CD8-positive, alpha-beta memory T cell (primary cell): Measurements from ENCODE around the gene NFATC3. TPM values are rescaled to one million over a fixed set of nuclear protein-coding genes. Genes with fewer than 3 reads are reported as not detected.

Source experiments
- CTCF ChIA-PET: fragments of 350-600 bp; sonication (Branson Sonifier 250); formaldehyde crosslinking; loops from one replicate; lab custom pipeline; 2021; ENCODE audit warnings: antibody characterized with exemption; lab: Charles Lee
- POLR2A ChIA-PET: fragments of 350-600 bp; sonication (Branson Sonifier 250); formaldehyde crosslinking; loops from one replicate; lab custom pipeline; 2021; ENCODE audit warnings: antibody characterized with exemption; lab: Charles Lee
- DNase-seq, 5 donors: peaks; one replicate each; pipeline versions ENCODE4 v3.0.0 to v3.0.0-alpha.2; 2020 to 2022; ENCODE audit warnings: mixed read lengths in 1 of 5
- H3K27ac ChIP-seq: one replicate; pipeline ENCODE4 v1.7.0; 2013; ENCODE audit warnings: low read depth, mild to moderate bottlenecking, low read length, moderate library complexity
- H3K27me3 ChIP-seq: 2 replicates; pipeline ENCODE4 v1.7.0; 2013; ENCODE audit warnings: low read length, mild to moderate bottlenecking; ENCODE audit not compliant: insufficient read depth, poor library complexity, severe bottlenecking
- H3K36me3 ChIP-seq: 2 replicates; pipeline ENCODE4 v1.7.0; 2013; ENCODE audit warnings: mild to moderate bottlenecking, low read length, moderate library complexity; ENCODE audit not compliant: insufficient read depth
- H3K4me1 ChIP-seq: 2 replicates; pipeline ENCODE4 v1.7.0; 2013; ENCODE audit warnings: mild to moderate bottlenecking, low read length, moderate library complexity; ENCODE audit not compliant: insufficient read depth
- H3K4me3 ChIP-seq: 2 replicates; pipeline ENCODE4 v1.7.0; 2013; ENCODE audit warnings: mild to moderate bottlenecking, low read length
- H3K9me3 ChIP-seq: 2 replicates; pipeline ENCODE4 v1.7.0; 2013; ENCODE audit warnings: mild to moderate bottlenecking, low read length
- H3K27ac Mint-ChIP-seq, 8 donors: one replicate each; pipeline ENCODE4 v1.8.0; 2020 to 2021; ENCODE audit warnings: mixed read lengths in 8 of 8, mild to moderate bottlenecking in 6 of 8, inconsistent platforms in 3 of 8, moderate library complexity in 3 of 8
- H3K27me3 Mint-ChIP-seq, 2 donors: one replicate each; pipeline ENCODE4 v1.8.0; 2020 to 2021; ENCODE audit warnings: mixed read lengths in 2 of 2, mild to moderate bottlenecking in 1 of 2, moderate library complexity in 1 of 2
- H3K36me3 Mint-ChIP-seq, 3 donors: one replicate each; pipeline ENCODE4 v1.8.0; 2020 to 2021; ENCODE audit warnings: mixed read lengths in 3 of 3, inconsistent platforms in 1 of 3, mild to moderate bottlenecking in 1 of 3
- H3K4me1 Mint-ChIP-seq, 3 donors: one replicate each; pipeline ENCODE4 v1.8.0; 2020 to 2021; ENCODE audit warnings: mixed read lengths in 3 of 3, inconsistent platforms in 1 of 3, mild to moderate bottlenecking in 1 of 3
- H3K4me3 Mint-ChIP-seq, 7 donors: one replicate each; pipeline ENCODE4 v1.8.0; 2020 to 2021; ENCODE audit warnings: mixed read lengths in 7 of 7, mild to moderate bottlenecking in 6 of 7, moderate library complexity in 4 of 7, inconsistent platforms in 2 of 7
- H3K9me3 Mint-ChIP-seq, 5 donors: one replicate each; pipeline ENCODE4 v1.8.0; 2020 to 2022; ENCODE audit warnings: mixed read lengths in 5 of 5, mild to moderate bottlenecking in 3 of 5, moderate library complexity in 2 of 5, inconsistent platforms in 1 of 5
- polyA plus RNA-seq: library from polyadenylated mRNA; unstranded; fragments of 300-500 nt; fragmentation: Illumina TruSeq; gene quantifications from one replicate; pipeline ENCODE4 v1.2.3, GENCODE V29; 2021
- total RNA-seq, 2 experiments: library from RNA; stranded (reverse); gene quantifications; one replicate each; pipeline ENCODE4 v1.2.3, GENCODE V29; 2021

The NFATC3 gene
- total and polyA plus RNA-seq, 3 experiments from 2014 or later: 91.1 to 120 (median 95.9) TPM

- H3K9me3 Mint-ChIP-seq: no peaks in the 10 kb centered on the region
Observed at GRCh38 chr16:68244903-68245853, 160.0 kb downstream of the NFATC3 start, which contains the start of gene PLA2G15. TSS of gene PLA2G15 (plus strand) at chr16:68245373. CDS start at chr16:68245427, 54 bp downstream.

GRCh38 chr16:68246121-68246520 lies 161.0 kb downstream of the NFATC3 start:
- H3K4me3 Mint-ChIP-seq: peak overlapping the region; percentile 97 to 99 (median 98)
- H3K27me3 ChIP-seq: no peaks in the 10 kb centered on the region
- H3K36me3 Mint-ChIP-seq: peaks cover 0 to 22% (median 2%) of the 10 kb centered on the region in 3 donors
- H3K9me3 Mint-ChIP-seq: no peaks in the 10 kb centered on the region
- peaks cover 19 to 38% (median 23%) of the 10 kb centered on the region in 3 donors for H3K4me1 Mint-ChIP-seq
- no peak for DNase-seq
- no peaks in the 10 kb centered on the region for H3K9me3 ChIP-seq
- H3K27me3 Mint-ChIP-seq: no peaks in the 10 kb centered on the region
- H3K36me3 ChIP-seq: no peaks in the 10 kb centered on the region
- ChIA-PET CTCF (interaction anchor here (1.4 to 5.5 kb wide), 4 partner anchors 9 to 83 kb away, joined by 3 to 42 read pairs (median 13); partner anchors contain the start of gene SLC7A6), POLR2A (interaction anchor here (0.9 kb wide), 1 partner anchor 11 kb away, joined by 4 read pairs; the partner anchor contains the start of gene ESRP2)
- peak overlapping the region; percentile 98 for H3K4me3 ChIP-seq
- peaks cover 19% of the 10 kb centered on the region for H3K4me1 ChIP-seq
- H3K27ac ChIP-seq: no peak overlapping the region
- peak overlapping the region in 5 of 8 donors; percentile 35 to 72 (median 54) for H3K27ac Mint-ChIP-seq

More at GRCh38 chr16:68244903-68245853, 160.0 kb downstream of the NFATC3 start, which contains the start of gene PLA2G15:
- no peaks in the 10 kb centered on the region for H3K27me3 ChIP-seq
- CTCF ChIA-PET: interaction anchor here (1.4 to 5.5 kb wide), 4 partner anchors 8 to 84 kb away, joined by 3 to 42 read pairs (median 13); partner anchors contain the start of gene SLC7A6
- Mint-ChIP-seq H3K36me3 (peaks cover 0 to 17% (median 0%) of the 10 kb centered on the region in 3 donors), H3K27me3 (no peaks in the 10 kb centered on the region), H3K4me1 (peaks cover 19 to 38% (median 21%) of the 10 kb centered on the region in 3 donors), H3K4me3 (peak within 1 kb of the TSS; percentile 97 to 99 (median 98)), H3K27ac (peak within 1 kb of the TSS in 7 of 8 donors; percentile 72 to 90 (median 85))
- peak within 1 kb of the TSS; percentile 57 for H3K27ac ChIP-seq
- H3K4me1 ChIP-seq: peaks cover 19% of the 10 kb centered on the region
- POLR2A ChIA-PET: interaction anchor here (0.6 to 1.7 kb wide), 8 partner anchors 10 to 1399 kb away, joined by 3 to 6 read pairs (median 4); partner anchors contain the start of genes ESRP2, NFATC3 and SLC7A6
- H3K9me3 ChIP-seq: no peaks in the 10 kb centered on the region
- peak; percentile 93 to 97 (median 95) for DNase-seq
- peak within 1 kb of the TSS; percentile 98 for H3K4me3 ChIP-seq
- H3K36me3 ChIP-seq: no peaks in the 10 kb centered on the region

- no peak for DNase-seq
- CTCF ChIA-PET: interaction anchor here (1.4 to 5.5 kb wide), 3 partner anchors 9 to 82 kb away, joined by 3 to 42 read pairs (median 18); no protein-coding TSS in a partner anchor
- Mint-ChIP-seq H3K4me1 (peaks cover 19 to 38% (median 23%) of the 10 kb centered on the region in 3 donors), H3K4me3 (peak overlapping the region in 6 of 7 donors; percentile 97 to 99 (median 98)), H3K9me3 (no peaks in the 10 kb centered on the region), H3K27me3 (no peaks in the 10 kb centered on the region), H3K27ac (peak overlapping the region in 2 of 8 donors; percentile 42 to 72), H3K36me3 (peaks cover 0 to 24% (median 2%) of the 10 kb centered on the region in 3 donors)
- Histone ChIP-seq H3K27me3 (no peaks in the 10 kb centered on the region), H3K27ac (no peak overlapping the region), H3K4me1 (peaks cover 19% of the 10 kb centered on the region), H3K4me3 (no peak overlapping the region), H3K36me3 (no peaks in the 10 kb centered on the region), H3K9me3 (no peaks in the 10 kb centered on the region)
- POLR2A ChIA-PET: no interaction called here
Observed at GRCh38 chr16:68246666-68247065, 161.5 kb downstream of the NFATC3 start.

GRCh38 chr16:68247400-68247799 lies 162.2 kb downstream of the NFATC3 start:
- Mint-ChIP-seq H3K36me3 (peaks cover 0 to 29% (median 2%) of the 10 kb centered on the region in 3 donors), H3K27ac (peak overlapping the region in 1 of 8 donors; percentile 66), H3K9me3 (no peaks in the 10 kb centered on the region), H3K4me3 (peak overlapping the region in 2 of 7 donors; percentile 64 to 97), H3K27me3 (no peaks in the 10 kb centered on the region), H3K4me1 (peaks cover 19 to 38% (median 25%) of the 10 kb centered on the region in 3 donors)
- Histone ChIP-seq H3K36me3 (no peaks in the 10 kb centered on the region), H3K27ac (no peak overlapping the region), H3K4me1 (peaks cover 19% of the 10 kb centered on the region), H3K4me3 (no peak overlapping the region), H3K9me3 (no peaks in the 10 kb centered on the region), H3K27me3 (no peaks in the 10 kb centered on the region)
- no peak for DNase-seq
- ChIA-PET POLR2A (no interaction called here), CTCF (interaction anchor here (1.1 to 5.5 kb wide), 2 partner anchors 13 to 82 kb away, joined by 4 to 42 read pairs; no protein-coding TSS in a partner anchor)

GRCh38 chr16:68247932-68248331 lies 162.8 kb downstream of the NFATC3 start:
- peak overlapping the region in 1 of 8 donors; percentile 78 for H3K27ac Mint-ChIP-seq
- Histone ChIP-seq H3K9me3 (no peaks in the 10 kb centered on the region), H3K4me3 (no peak overlapping the region), H3K27ac (no peak overlapping the region), H3K4me1 (peaks cover 19% of the 10 kb centered on the region), H3K27me3 (no peaks in the 10 kb centered on the region), H3K36me3 (no peaks in the 10 kb centered on the region)
- ChIA-PET POLR2A (no interaction called here), CTCF (interaction anchor here (0.7 to 1.5 kb wide), 3 partner anchors 14 to 81 kb away, joined by 3 to 6 read pairs (median 4); no protein-coding TSS in a partner anchor)
- H3K27me3 Mint-ChIP-seq: no peaks in the 10 kb centered on the region
- no peak for DNase-seq
- H3K4me3 Mint-ChIP-seq: peak overlapping the region in 3 of 7 donors; percentile 25 to 59 (median 40)
- H3K9me3 Mint-ChIP-seq: no peaks in the 10 kb centered on the region
- H3K36me3 Mint-ChIP-seq: peaks cover 0 to 30% (median 2%) of the 10 kb centered on the region in 3 donors
- peaks cover 19 to 38% (median 25%) of the 10 kb centered on the region in 3 donors for H3K4me1 Mint-ChIP-seq

- Histone ChIP-seq H3K27ac (no peak overlapping the region), H3K9me3 (no peaks in the 10 kb centered on the region), H3K4me1 (peaks cover 16% of the 10 kb centered on the region), H3K27me3 (no peaks in the 10 kb centered on the region), H3K4me3 (no peak overlapping the region), H3K36me3 (no peaks in the 10 kb centered on the region)
- ChIA-PET POLR2A (interaction anchor here (0.6 kb wide), 1 partner anchor 277 kb away, joined by 3 read pairs; no protein-coding TSS in a partner anchor), CTCF (interaction anchor here (1.3 to 1.5 kb wide), 3 partner anchors 9 to 80 kb away, joined by 3 to 6 read pairs (median 3); no protein-coding TSS in a partner anchor)
- Mint-ChIP-seq H3K9me3 (no peaks in the 10 kb centered on the region), H3K27ac (peak overlapping the region in 2 of 8 donors; percentile 22 to 71), H3K4me3 (peak overlapping the region in 2 of 7 donors; percentile 48 to 75), H3K4me1 (peaks cover 19 to 35% (median 22%) of the 10 kb centered on the region in 3 donors), H3K27me3 (peaks cover 0 to 1% of the 10 kb centered on the region in 2 donors), H3K36me3 (peaks cover 0 to 38% (median 2%) of the 10 kb centered on the region in 3 donors)
- DNase-seq: no peak
Observed at GRCh38 chr16:68249371-68249770, 164.2 kb downstream of the NFATC3 start.

GRCh38 chr16:68250951-68251350 lies 165.8 kb downstream of the NFATC3 start:
- Mint-ChIP-seq H3K4me1 (peaks cover 9 to 23% (median 10%) of the 10 kb centered on the region in 3 donors), H3K36me3 (peaks cover 0 to 44% (median 2%) of the 10 kb centered on the region in 3 donors), H3K4me3 (peak overlapping the region in 1 of 7 donors; percentile 54), H3K27me3 (peaks cover 0 to 1% of the 10 kb centered on the region in 2 donors), H3K9me3 (no peaks in the 10 kb centered on the region), H3K27ac (no peak overlapping the region)
- Histone ChIP-seq H3K27ac (no peak overlapping the region), H3K36me3 (peaks cover 5% of the 10 kb centered on the region), H3K4me1 (peaks cover 5% of the 10 kb centered on the region), H3K9me3 (no peaks in the 10 kb centered on the region), H3K27me3 (no peaks in the 10 kb centered on the region), H3K4me3 (no peak overlapping the region)
- ChIA-PET CTCF (interaction anchor here (1.3 to 2.5 kb wide), 3 partner anchors 10 to 76 kb away, joined by 4 to 9 read pairs (median 8); partner anchors contain the start of gene SLC7A6), POLR2A (interaction anchor here (0.7 kb wide), 1 partner anchor 915 kb away, joined by 7 read pairs; no protein-coding TSS in a partner anchor)
- DNase-seq: no peak
